Gastroesophageal sphincter (tissue), 4 donors: ENCODE data around the gene MBOAT2. TPM values are rescaled to one million over a fixed set of nuclear protein-coding genes. Genes with fewer than 3 reads are reported as not detected.
"Not testable (repeated sequence)": the region's sequence is repeated elsewhere in the genome, so short reads cannot be mapped to it uniquely, and the experiment has no call there.

Source experiments
- ATAC-seq: fragments of 150-250 bp; one replicate; pipeline ENCODE4 v1.9.1; 2016; ENCODE audit warnings: mild to moderate bottlenecking, moderate library complexity
- H3K27ac ChIP-seq, 4 donors: fragments of 200-600 bp; sonication (generic) in 3 of 4; 1 replicate in 3 of 4; 2 replicates in 1 of 4; pipeline ENCODE4 v1.5.1; 2016 to 2019
- H3K27me3 ChIP-seq: fragments of 200-600 bp; sonication (generic); one replicate; pipeline ENCODE4 v1.5.1; 2019
- H3K36me3 ChIP-seq, 2 donors: fragments of 200-600 bp; sonication (generic); one replicate each; pipeline ENCODE4 v1.5.1; 2019; ENCODE audit warnings: control low read depth in 1 of 2
- H3K4me1 ChIP-seq, 3 donors: fragments of 200-600 bp; sonication (generic); 1 replicate in 2 of 3; 2 replicates in 1 of 3; pipeline ENCODE4 v1.5.1; 2016 to 2019; ENCODE audit warnings: control low read depth in 2 of 3
- H3K4me3 ChIP-seq, 2 donors: fragments of 200-600 bp; sonication (generic); one replicate each; pipeline ENCODE4 v1.5.1; 2019; ENCODE audit warnings: mild to moderate bottlenecking in 1 of 2, moderate library complexity in 1 of 2
- H3K9me3 ChIP-seq, 3 donors: fragments of 200-600 bp; sonication (generic); one replicate each; pipeline ENCODE4 v1.5.1; 2017 to 2019; ENCODE audit warnings: control low read depth in 2 of 3
- EP300 ChIP-seq: sonication (generic); formaldehyde crosslinking; IDR thresholded peaks from one replicate; pipeline ENCODE4 v1.6.1; 2017; ENCODE audit warnings: antibody characterized with exemption, mild to moderate bottlenecking
- POLR2A ChIP-seq, 2 donors: fragments of 450-650 bp; IDR thresholded peaks; one replicate each; pipeline ENCODE4 v1.6.1; 2017; ENCODE audit warnings: antibody characterized with exemption in 2 of 2, mild to moderate bottlenecking in 2 of 2, moderate library complexity in 1 of 2
- POLR2AphosphoS5 ChIP-seq: sonication (generic); formaldehyde crosslinking; IDR thresholded peaks from one replicate; pipeline ENCODE4 v1.6.1; 2017; ENCODE audit warnings: antibody characterized with exemption
- WGBS, 2 donors: methylation state at CpG; one replicate each; pipeline ENCODE4 v1.1.5; 2018; ENCODE audit warnings: low coverage in 1 of 2; 5-methylcytosine and 5-hydroxymethylcytosine counted together
- total RNA-seq, 4 donors: library from RNA; depleted of rRNA; stranded (reverse); fragments of >200 nt; gene quantifications; one replicate each; pipeline ENCODE4 v1.1.0, GENCODE V29; 2016
- TF ChIP-seq, protein P1 (sequence below), 4 experiments: fragments of 200-600 bp in 2 of 4; fragments of 450-650 bp in 2 of 4; sonication (generic) in 1 of 4; IDR thresholded peaks; one replicate each; pipeline ENCODE4 v1.5.1; 2017 to 2019; ENCODE audit warnings: antibody characterized with exemption in 4 of 4, mild to moderate bottlenecking in 2 of 4, moderate library complexity in 2 of 4

The MBOAT2 gene
- total RNA-seq, 4 donors from 2014 or later, result 21.0 to 27.0 (median 23.5) TPM

- Histone ChIP-seq H3K9me3 (no peaks in the 10 kb centered on the region), H3K4me1 (no peaks in the 10 kb centered on the region), H3K4me3 (no peak overlapping the region), H3K27ac (no peak overlapping the region), H3K36me3 (peaks cover 0 to 27% of the 10 kb centered on the region in 2 donors), H3K27me3 (no peaks in the 10 kb centered on the region)
- TF ChIP-seq, protein P1, sequence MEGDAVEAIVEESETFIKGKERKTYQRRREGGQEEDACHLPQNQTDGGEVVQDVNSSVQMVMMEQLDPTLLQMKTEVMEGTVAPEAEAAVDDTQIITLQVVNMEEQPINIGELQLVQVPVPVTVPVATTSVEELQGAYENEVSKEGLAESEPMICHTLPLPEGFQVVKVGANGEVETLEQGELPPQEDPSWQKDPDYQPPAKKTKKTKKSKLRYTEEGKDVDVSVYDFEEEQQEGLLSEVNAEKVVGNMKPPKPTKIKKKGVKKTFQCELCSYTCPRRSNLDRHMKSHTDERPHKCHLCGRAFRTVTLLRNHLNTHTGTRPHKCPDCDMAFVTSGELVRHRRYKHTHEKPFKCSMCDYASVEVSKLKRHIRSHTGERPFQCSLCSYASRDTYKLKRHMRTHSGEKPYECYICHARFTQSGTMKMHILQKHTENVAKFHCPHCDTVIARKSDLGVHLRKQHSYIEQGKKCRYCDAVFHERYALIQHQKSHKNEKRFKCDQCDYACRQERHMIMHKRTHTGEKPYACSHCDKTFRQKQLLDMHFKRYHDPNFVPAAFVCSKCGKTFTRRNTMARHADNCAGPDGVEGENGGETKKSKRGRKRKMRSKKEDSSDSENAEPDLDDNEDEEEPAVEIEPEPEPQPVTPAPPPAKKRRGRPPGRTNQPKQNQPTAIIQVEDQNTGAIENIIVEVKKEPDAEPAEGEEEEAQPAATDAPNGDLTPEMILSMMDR (IDR thresholded peaks at IDR 0.05), result no peak
- no peak for TF ChIP-seq POLR2AphosphoS5
- no peak for ATAC-seq
- 82 to 91% methylated on average over 3 of the region's 3 CpGs for WGBS, 2 donors
Measured at GRCh38 chr2:8935982-8936381, 67.5 kb downstream of the MBOAT2 start.

DNA sequence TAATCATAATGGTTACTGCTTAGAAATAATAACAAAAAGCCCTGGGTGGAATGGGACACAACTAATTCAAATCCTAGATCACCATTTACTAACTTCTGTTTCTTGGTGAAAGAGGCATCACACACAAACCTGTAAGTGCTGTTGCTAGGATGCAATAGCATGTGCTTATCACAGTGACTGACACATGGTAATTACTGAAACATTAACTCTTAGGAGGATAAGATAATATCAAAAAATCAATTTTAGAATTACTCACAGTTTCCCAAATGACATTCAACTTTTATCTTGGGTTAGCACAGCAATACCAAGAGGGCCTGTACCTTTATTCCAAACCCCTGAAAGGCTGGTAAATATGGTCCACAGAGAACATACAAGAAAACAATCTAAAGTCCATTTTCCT, 69.1 kb downstream of the MBOAT2 start:
- no peaks in the 10 kb centered on the region for H3K9me3 ChIP-seq
- no peaks in the 10 kb centered on the region for H3K4me1 ChIP-seq
- no peak overlapping the region for H3K4me3 ChIP-seq
- H3K27ac ChIP-seq, result no peak overlapping the region
- no peaks in the 10 kb centered on the region for H3K27me3 ChIP-seq
- TF ChIP-seq, protein P1 (IDR thresholded peaks at IDR 0.05), result no peak
- TF ChIP-seq POLR2AphosphoS5 (no peak), POLR2A (IDR thresholded peaks at IDR 0.05) (no peak), EP300 (no peak)
- no peak for ATAC-seq
- H3K36me3 ChIP-seq, result peaks cover 0 to 24% of the 10 kb centered on the region in 2 donors

DNA sequence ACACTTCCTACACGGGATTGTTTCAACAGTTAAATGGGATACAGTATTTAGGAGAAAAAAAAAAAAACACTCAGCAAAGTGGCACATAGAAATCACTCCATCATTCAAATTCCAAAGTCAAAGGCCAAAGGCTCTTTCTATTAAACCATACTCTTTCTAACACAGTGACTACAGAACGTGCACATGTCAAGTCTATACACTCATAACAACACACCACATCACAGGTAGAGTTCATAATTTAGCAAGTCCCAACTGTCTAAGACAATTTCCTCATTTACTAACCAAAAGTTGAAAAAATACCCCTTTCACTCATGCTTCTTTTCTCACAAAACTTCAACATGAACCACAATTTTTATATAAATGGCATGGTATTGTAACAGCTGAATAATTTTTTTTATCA, 70.8 kb downstream of the MBOAT2 start:
- Histone ChIP-seq H3K36me3 (peaks cover 0 to 8% of the 10 kb centered on the region in 2 donors), H3K4me1 (no peaks in the 10 kb centered on the region), H3K27ac (no peak overlapping the region), H3K9me3 (no peaks in the 10 kb centered on the region), H3K27me3 (no peaks in the 10 kb centered on the region), H3K4me3 (no peak overlapping the region)
- WGBS, 2 donors, result 71 to 79% methylated on average over 2 of the region's 2 CpGs
- TF ChIP-seq EP300 (no peak), POLR2A (IDR thresholded peaks at IDR 0.05) (no peak), POLR2AphosphoS5 (no peak)
- TF ChIP-seq, protein P1 (IDR thresholded peaks at IDR 0.05), result no peak
- ATAC-seq, result no peak

DNA sequence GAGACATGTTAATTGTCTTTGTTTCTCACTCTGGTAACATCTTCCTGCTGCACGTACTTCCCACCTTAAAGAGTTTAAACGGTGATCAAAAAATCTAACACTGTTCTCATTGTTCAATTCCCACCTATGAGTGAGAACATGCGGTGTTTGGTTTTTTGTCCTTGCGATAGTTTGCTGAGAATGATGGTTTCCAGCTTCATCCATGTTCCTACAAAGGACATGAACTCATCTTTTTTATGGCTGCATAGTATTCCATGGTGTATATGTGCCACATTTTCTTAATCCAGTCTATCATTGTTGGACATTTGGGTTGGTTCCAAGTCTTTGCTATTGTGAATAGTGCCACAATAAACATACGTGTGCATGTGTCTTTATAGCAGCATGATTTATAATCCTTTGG, 73.3 kb downstream of the MBOAT2 start:
- H3K4me1 ChIP-seq, H3K9me3 ChIP-seq, H3K4me3 ChIP-seq, H3K27me3 ChIP-seq, H3K27ac ChIP-seq, ATAC-seq: not testable (repeated sequence)
- 90 to 95% methylated on average over 4 of the region's 5 CpGs for whole genome bisulfite sequencing, 2 donors
- H3K36me3 ChIP-seq, result peaks cover 0 to 13% of the 10 kb centered on the region in 2 donors

- Histone ChIP-seq H3K27ac (no peak overlapping the region), H3K4me1 (no peaks in the 10 kb centered on the region), H3K4me3 (no peak overlapping the region), H3K27me3 (no peaks in the 10 kb centered on the region), H3K36me3 (peaks cover 0 to 8% of the 10 kb centered on the region in 2 donors), H3K9me3 (no peaks in the 10 kb centered on the region)
- WGBS, 2 donors, result 94% methylated on average over 2 of the region's 3 CpGs; no CpG with 5 or more reads in 1 of the 2 donors
- no peak for TF ChIP-seq EP300
- no peak for TF ChIP-seq POLR2A (IDR thresholded peaks at IDR 0.05)
- no peak for TF ChIP-seq POLR2AphosphoS5
- TF ChIP-seq, protein P1 (IDR thresholded peaks at IDR 0.05), result no peak
- ATAC-seq, result no peak
Measured at GRCh38 chr2:8929128-8929527, 74.4 kb downstream of the MBOAT2 start.
